ENCODE measurements around the gene ALDH1B1.

The ALDH1B1 gene

GRCh38 chr9:38418366-38418765 is 25.9 kb downstream of the ALDH1B1 start:
- no peak for DNase-seq

GRCh38 chr9:38419181-38419580 is 26.7 kb downstream of the ALDH1B1 start:
- DNase-seq = peak; percentile 27

GRCh38 chr9:38421498-38422211 is 29.2 kb downstream of the ALDH1B1 start:
- peak; percentile 74 for DNase-seq

- no peak for DNase-seq
Measured at GRCh38 chr9:38422555-38423260, 30.2 kb downstream of the ALDH1B1 start.

- DNase-seq = no peak
Measured at GRCh38 chr9:38423273-38423972, 30.9 kb downstream of the ALDH1B1 start.

GRCh38 chr9:38423973-38424843 is 31.7 kb downstream of the ALDH1B1 start, which contains the start of gene IGFBPL1:
IGFBPL1 (minus strand) TSS chr9:38424454; CDS start chr9:38424424, 30 bp downstream.
- peak; percentile 83 for DNase-seq

GRCh38 chr9:38424918-38425317 is 32.4 kb downstream of the ALDH1B1 start:
- no peak for DNase-seq

- DNase-seq = no peak
Measured at GRCh38 chr9:38428062-38428461, 35.6 kb downstream of the ALDH1B1 start.

- no peak for DNase-seq
Measured at GRCh38 chr9:38431116-38431515, 38.6 kb downstream of the ALDH1B1 start.

GRCh38 chr9:38432922-38433510 is 40.5 kb downstream of the ALDH1B1 start:
- peak; percentile 54 for DNase-seq

GRCh38 chr9:38434365-38434764 is 41.9 kb downstream of the ALDH1B1 start:
- DNase-seq = no peak

GRCh38 chr9:38434853-38435252 is 42.4 kb downstream of the ALDH1B1 start:
- DNase-seq = no peak

GRCh38 chr9:38435521-38435920 is 43.0 kb downstream of the ALDH1B1 start:
- no peak for DNase-seq

- DNase-seq = no peak
Measured at GRCh38 chr9:38436708-38437107, 44.2 kb downstream of the ALDH1B1 start.

- no peak for DNase-seq
Measured at GRCh38 chr9:38437193-38437823, 44.8 kb downstream of the ALDH1B1 start.

GRCh38 chr9:38439291-38439915 is 46.9 kb downstream of the ALDH1B1 start:
- DNase-seq = no peak

GRCh38 chr9:38439916-38440301 is 47.4 kb downstream of the ALDH1B1 start:
- no peak for DNase-seq

- no peak for DNase-seq
Measured at GRCh38 chr9:38440516-38440915, 48.0 kb downstream of the ALDH1B1 start.

GRCh38 chr9:38441347-38442085 is 49.0 kb downstream of the ALDH1B1 start:
- DNase-seq = no peak

GRCh38 chr9:38442473-38443096 is 50.1 kb downstream of the ALDH1B1 start:
- DNase-seq = no peak
